ENCODE data around the gene SLC36A2. TPM values are rescaled to one million over a fixed set of nuclear protein-coding genes. Genes with fewer than 3 reads are reported as not detected.

SLC36A2 gene
- total and polyA plus RNA-seq, 2 donors (not counting 1 experiment from before 2014, with no cell fraction given) = not detected

DNA sequence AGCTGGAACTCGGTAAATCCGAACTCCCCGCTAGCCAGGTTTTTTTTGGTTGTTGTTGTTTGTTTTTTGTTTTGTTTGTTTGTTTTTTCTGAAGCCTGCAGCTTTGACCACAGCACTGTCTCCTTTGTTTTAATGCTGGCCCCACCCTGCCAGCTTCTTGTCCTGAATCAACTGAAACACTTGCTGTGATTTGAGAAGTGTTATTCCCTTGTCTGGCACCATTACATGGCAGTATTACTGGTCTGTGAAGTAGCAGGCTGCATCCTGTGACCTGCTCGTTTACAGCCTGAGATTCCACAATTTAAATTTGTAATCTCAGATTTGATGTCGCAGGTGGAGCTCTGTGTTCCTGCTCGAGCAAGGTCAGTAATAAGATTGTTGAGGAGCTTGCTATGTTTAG, 1.4 kb upstream of the SLC36A2 start:
- 52% methylated on average over 6 of the region's 6 CpGs for WGBS (ENCODE audit: insufficient coverage)
- DNase-seq (no peak), ATAC-seq (ENCODE audit: low read depth) (no peak)
- Mint-ChIP-seq H3K27me3 (peaks cover 72% of the 10 kb centered on the region), H3K4me3 (no peak overlapping the region), H3K9me3 (ENCODE audit: insufficient read depth) (no peaks in the 10 kb centered on the region), H3K27ac (no peak overlapping the region), H3K4me1 (no peaks in the 10 kb centered on the region)
- no peak overlapping the region for H3K9ac ChIP-seq (ENCODE audit: low read length)
- no peaks in the 10 kb centered on the region for H3K4me1 ChIP-seq (ENCODE audit: control insufficient read depth in 2 of 2, insufficient read depth in 2 of 2, low read length in 2 of 2)
- POLR2A ChIA-PET = no interaction called here
- H3K4me3 ChIP-seq (ENCODE audit: control extremely low read depth in 1 of 5, extremely low read depth in 1 of 5, insufficient read depth in 1 of 5, low read depth in 2 of 5, low read length in 4 of 5) = no peak overlapping the region
- no peaks in the 10 kb centered on the region for H3K36me3 ChIP-seq (replicated peaks in 1 of 2; ENCODE audit: control extremely low read depth in 1 of 2, control insufficient read depth in 1 of 2, extremely low read depth in 1 of 2, insufficient read depth in 2 of 2, low read length in 1 of 2)
- no peak overlapping the region for H3K4me2 ChIP-seq (replicated peaks; ENCODE audit: low read depth, low read length, poor library complexity, severe bottlenecking)
- no peaks in the 10 kb centered on the region for H4K20me1 ChIP-seq (ENCODE audit: control insufficient read depth, insufficient read depth, low read length, poor library complexity, severe bottlenecking)
- H3K9me3 ChIP-seq (ENCODE audit: control extremely low read depth in 1 of 3, control insufficient read depth in 2 of 3, insufficient read depth in 1 of 3, low read length in 2 of 3) = no peaks in the 10 kb centered on the region
- H3K27ac ChIP-seq (ENCODE audit: low read length in 2 of 2) = no peak overlapping the region
- H2AFZ ChIP-seq (ENCODE audit: insufficient read depth, low read depth, low read length, poor library complexity, severe bottlenecking) = no peak overlapping the region
- intact Hi-C loops (cut with micrococcal nuclease) = no loop called here
- CTCF ChIA-PET = interaction anchor here (0.6 kb wide), 1 partner anchor 346 kb away, joined by 3 read pairs; no protein-coding TSS in a partner anchor
- no peak for TF ChIP-seq EZH2 (IDR thresholded peaks at IDR 0.05; ENCODE audit: borderline replicate concordance, insufficient read depth, low read depth, low read length, poor library complexity, severe bottlenecking)
- TF ChIP-seq, protein P1, sequence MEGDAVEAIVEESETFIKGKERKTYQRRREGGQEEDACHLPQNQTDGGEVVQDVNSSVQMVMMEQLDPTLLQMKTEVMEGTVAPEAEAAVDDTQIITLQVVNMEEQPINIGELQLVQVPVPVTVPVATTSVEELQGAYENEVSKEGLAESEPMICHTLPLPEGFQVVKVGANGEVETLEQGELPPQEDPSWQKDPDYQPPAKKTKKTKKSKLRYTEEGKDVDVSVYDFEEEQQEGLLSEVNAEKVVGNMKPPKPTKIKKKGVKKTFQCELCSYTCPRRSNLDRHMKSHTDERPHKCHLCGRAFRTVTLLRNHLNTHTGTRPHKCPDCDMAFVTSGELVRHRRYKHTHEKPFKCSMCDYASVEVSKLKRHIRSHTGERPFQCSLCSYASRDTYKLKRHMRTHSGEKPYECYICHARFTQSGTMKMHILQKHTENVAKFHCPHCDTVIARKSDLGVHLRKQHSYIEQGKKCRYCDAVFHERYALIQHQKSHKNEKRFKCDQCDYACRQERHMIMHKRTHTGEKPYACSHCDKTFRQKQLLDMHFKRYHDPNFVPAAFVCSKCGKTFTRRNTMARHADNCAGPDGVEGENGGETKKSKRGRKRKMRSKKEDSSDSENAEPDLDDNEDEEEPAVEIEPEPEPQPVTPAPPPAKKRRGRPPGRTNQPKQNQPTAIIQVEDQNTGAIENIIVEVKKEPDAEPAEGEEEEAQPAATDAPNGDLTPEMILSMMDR (IDR thresholded peaks at IDR 0.05) = no peak
- no peaks in the 10 kb centered on the region for H3K79me2 ChIP-seq (ENCODE audit: control insufficient read depth, insufficient read depth, low read length)
- H3K27me3 ChIP-seq (replicated peaks in 1 of 4; ENCODE audit: control extremely low read depth in 1 of 4, control insufficient read depth in 3 of 4, insufficient read depth in 4 of 4, low read length in 3 of 4) = peaks cover 0 to 19% (median 2%) of the 10 kb centered on the region in 4 experiments

DNA sequence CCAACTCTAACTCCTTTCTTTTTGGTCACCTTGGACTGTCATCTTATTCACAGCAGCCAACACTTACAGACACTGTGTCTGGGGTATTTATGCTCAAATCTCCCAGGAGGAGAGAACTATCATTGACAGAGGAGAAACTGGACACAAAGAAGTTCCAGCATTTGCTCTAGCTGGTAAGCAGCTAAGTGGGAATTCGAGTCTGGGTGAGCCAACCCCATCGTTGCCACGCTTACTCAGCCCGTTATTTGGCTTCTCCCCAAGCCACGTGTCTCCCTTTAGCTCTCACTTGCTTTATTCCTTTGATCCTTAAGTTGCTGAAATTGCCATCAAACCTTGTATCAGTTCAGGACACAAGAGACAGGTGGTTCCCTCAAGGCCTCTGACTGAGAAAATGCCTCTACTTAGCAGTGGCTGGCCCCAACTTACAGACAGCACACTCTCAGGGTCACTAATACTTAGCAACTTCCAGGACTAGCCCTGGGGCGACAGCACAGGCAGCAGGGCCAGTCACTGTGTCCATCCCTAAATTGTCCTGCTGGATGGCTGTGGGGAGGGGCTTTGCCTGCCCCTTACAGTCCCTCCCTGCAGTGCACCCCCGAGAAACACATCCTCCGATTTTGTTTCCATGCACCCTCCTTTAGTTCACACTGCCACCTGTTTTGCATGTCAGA, 1.4 kb downstream of the SLC36A2 start:
- Histone ChIP-seq H2AFZ (ENCODE audit: insufficient read depth, low read depth, low read length, poor library complexity, severe bottlenecking) (no peak overlapping the region), H4K20me1 (ENCODE audit: control insufficient read depth, insufficient read depth, low read length, poor library complexity, severe bottlenecking) (no peaks in the 10 kb centered on the region), H3K4me2 (replicated peaks; ENCODE audit: low read depth, low read length, poor library complexity, severe bottlenecking) (no peak overlapping the region), H3K9me3 (ENCODE audit: control extremely low read depth in 1 of 3, control insufficient read depth in 2 of 3, insufficient read depth in 1 of 3, low read length in 2 of 3) (no peaks in the 10 kb centered on the region), H3K27me3 (replicated peaks in 1 of 4; ENCODE audit: control extremely low read depth in 1 of 4, control insufficient read depth in 3 of 4, insufficient read depth in 4 of 4, low read length in 3 of 4) (peaks cover 0 to 34% (median 9%) of the 10 kb centered on the region in 4 experiments), H3K4me1 (ENCODE audit: control insufficient read depth in 2 of 2, insufficient read depth in 2 of 2, low read length in 2 of 2) (no peaks in the 10 kb centered on the region), H3K27ac (ENCODE audit: low read length in 2 of 2) (no peak overlapping the region), H3K4me3 (ENCODE audit: control extremely low read depth in 1 of 5, extremely low read depth in 1 of 5, insufficient read depth in 1 of 5, low read depth in 2 of 5, low read length in 4 of 5) (no peak overlapping the region), H3K79me2 (ENCODE audit: control insufficient read depth, insufficient read depth, low read length) (no peaks in the 10 kb centered on the region), H3K9ac (ENCODE audit: low read length) (no peak overlapping the region), H3K36me3 (replicated peaks in 1 of 2; ENCODE audit: control extremely low read depth in 1 of 2, control insufficient read depth in 1 of 2, extremely low read depth in 1 of 2, insufficient read depth in 2 of 2, low read length in 1 of 2) (no peaks in the 10 kb centered on the region)
- Mint-ChIP-seq H3K4me3 (no peak overlapping the region), H3K27me3 (peaks cover 74% of the 10 kb centered on the region), H3K4me1 (no peaks in the 10 kb centered on the region), H3K27ac (no peak overlapping the region), H3K9me3 (ENCODE audit: insufficient read depth) (no peaks in the 10 kb centered on the region)
- ATAC-seq (ENCODE audit: low read depth) (no peak), DNase-seq (no peak)
- CTCF ChIA-PET = no interaction called here
- intact Hi-C loops (cut with micrococcal nuclease) = no loop called here
- TF ChIP-seq EZH2 (IDR thresholded peaks at IDR 0.05; ENCODE audit: borderline replicate concordance, insufficient read depth, low read depth, low read length, poor library complexity, severe bottlenecking) = no peak
- TF ChIP-seq, protein P1 (IDR thresholded peaks at IDR 0.05) = no peak
- POLR2A ChIA-PET = no interaction called here
- 61% methylated on average over 8 of the region's 8 CpGs for WGBS (ENCODE audit: insufficient coverage)

Measured in B cell (primary cell).